CD8-positive, alpha-beta memory T cell (primary cell): ENCODE data around the gene GLMP. TPM values are rescaled to one million over a fixed set of nuclear protein-coding genes. Genes with fewer than 3 reads are reported as not detected.
A peak's percentile ranks its signal among the peaks of the same experiment; 100 is the strongest.

Source experiments
- CTCF ChIA-PET: fragments of 350-600 bp; sonication (Branson Sonifier 250); formaldehyde crosslinking; loops from one replicate; lab custom pipeline; 2021; ENCODE audit warnings: antibody characterized with exemption; lab: Charles Lee
- POLR2A ChIA-PET: fragments of 350-600 bp; sonication (Branson Sonifier 250); formaldehyde crosslinking; loops from one replicate; lab custom pipeline; 2021; ENCODE audit warnings: antibody characterized with exemption; lab: Charles Lee
- DNase-seq, 5 donors: peaks; one replicate each; pipeline versions ENCODE4 v3.0.0 to v3.0.0-alpha.2; 2020 to 2022; ENCODE audit warnings: mixed read lengths in 1 of 5
- H3K27ac ChIP-seq: one replicate; pipeline ENCODE4 v1.7.0; 2013; ENCODE audit warnings: low read depth, mild to moderate bottlenecking, low read length, moderate library complexity
- H3K27me3 ChIP-seq: 2 replicates; pipeline ENCODE4 v1.7.0; 2013; ENCODE audit warnings: low read length, mild to moderate bottlenecking; ENCODE audit not compliant: insufficient read depth, poor library complexity, severe bottlenecking
- H3K36me3 ChIP-seq: 2 replicates; pipeline ENCODE4 v1.7.0; 2013; ENCODE audit warnings: mild to moderate bottlenecking, low read length, moderate library complexity; ENCODE audit not compliant: insufficient read depth
- H3K4me1 ChIP-seq: 2 replicates; pipeline ENCODE4 v1.7.0; 2013; ENCODE audit warnings: mild to moderate bottlenecking, low read length, moderate library complexity; ENCODE audit not compliant: insufficient read depth
- H3K4me3 ChIP-seq: 2 replicates; pipeline ENCODE4 v1.7.0; 2013; ENCODE audit warnings: mild to moderate bottlenecking, low read length
- H3K9me3 ChIP-seq: 2 replicates; pipeline ENCODE4 v1.7.0; 2013; ENCODE audit warnings: mild to moderate bottlenecking, low read length
- H3K27ac Mint-ChIP-seq, 8 donors: one replicate each; pipeline ENCODE4 v1.8.0; 2020 to 2021; ENCODE audit warnings: mixed read lengths in 8 of 8, mild to moderate bottlenecking in 6 of 8, inconsistent platforms in 3 of 8, moderate library complexity in 3 of 8
- H3K27me3 Mint-ChIP-seq, 2 donors: one replicate each; pipeline ENCODE4 v1.8.0; 2020 to 2021; ENCODE audit warnings: mixed read lengths in 2 of 2, mild to moderate bottlenecking in 1 of 2, moderate library complexity in 1 of 2
- H3K36me3 Mint-ChIP-seq, 3 donors: one replicate each; pipeline ENCODE4 v1.8.0; 2020 to 2021; ENCODE audit warnings: mixed read lengths in 3 of 3, inconsistent platforms in 1 of 3, mild to moderate bottlenecking in 1 of 3
- H3K4me1 Mint-ChIP-seq, 3 donors: one replicate each; pipeline ENCODE4 v1.8.0; 2020 to 2021; ENCODE audit warnings: mixed read lengths in 3 of 3, inconsistent platforms in 1 of 3, mild to moderate bottlenecking in 1 of 3
- H3K4me3 Mint-ChIP-seq, 7 donors: one replicate each; pipeline ENCODE4 v1.8.0; 2020 to 2021; ENCODE audit warnings: mixed read lengths in 7 of 7, mild to moderate bottlenecking in 6 of 7, moderate library complexity in 4 of 7, inconsistent platforms in 2 of 7
- H3K9me3 Mint-ChIP-seq, 5 donors: one replicate each; pipeline ENCODE4 v1.8.0; 2020 to 2022; ENCODE audit warnings: mixed read lengths in 5 of 5, mild to moderate bottlenecking in 3 of 5, moderate library complexity in 2 of 5, inconsistent platforms in 1 of 5
- polyA plus RNA-seq: library from polyadenylated mRNA; unstranded; fragments of 300-500 nt; fragmentation: Illumina TruSeq; gene quantifications from one replicate; pipeline ENCODE4 v1.2.3, GENCODE V29; 2021
- total RNA-seq, 2 experiments: library from RNA; stranded (reverse); gene quantifications; one replicate each; pipeline ENCODE4 v1.2.3, GENCODE V29; 2021

GLMP gene
- total and polyA plus RNA-seq, 3 experiments from 2014 or later, result 18.9 to 20.9 (median 19.5) TPM

GRCh38 chr1:156246781-156247459 is 48.6 kb downstream of the GLMP start:
- ChIA-PET POLR2A (interaction anchor here (1.2 kb wide), 1 partner anchor 35 kb away, joined by 3 read pairs; the partner anchor contains the start of gene SMG5), CTCF (interaction anchor here (2.2 kb wide), 1 partner anchor 22 kb away, joined by 5 read pairs; no protein-coding TSS in a partner anchor)
- peaks cover 16% of the 10 kb centered on the region for H3K4me1 ChIP-seq
- no peak overlapping the region for H3K27ac ChIP-seq
- Mint-ChIP-seq H3K4me3 (peak overlapping the region in 6 of 7 donors; percentile 40 to 68 (median 54)), H3K27ac (peak overlapping the region in 1 of 8 donors; percentile 89), H3K27me3 (peaks cover 0 to 1% of the 10 kb centered on the region in 2 donors), H3K4me1 (peaks cover 15 to 21% (median 16%) of the 10 kb centered on the region in 3 donors), H3K9me3 (no peaks in the 10 kb centered on the region), H3K36me3 (peaks cover 0 to 30% (median 0%) of the 10 kb centered on the region in 3 donors)
- H3K36me3 ChIP-seq, result peaks cover 19% of the 10 kb centered on the region
- no peak overlapping the region for H3K4me3 ChIP-seq
- no peaks in the 10 kb centered on the region for H3K9me3 ChIP-seq
- no peak for DNase-seq
- H3K27me3 ChIP-seq, result no peaks in the 10 kb centered on the region

- POLR2A ChIA-PET, result interaction anchor here (1.2 kb wide), 1 partner anchor 36 kb away, joined by 3 read pairs; the partner anchor contains the start of gene SMG5
- peak overlapping the region in 6 of 7 donors; percentile 50 to 77 (median 60) for H3K4me3 Mint-ChIP-seq
- H3K4me3 ChIP-seq, result peak overlapping the region; percentile 63
- DNase-seq, result no peak
- H3K4me1 ChIP-seq, result peaks cover 16% of the 10 kb centered on the region
- no peaks in the 10 kb centered on the region for H3K27me3 ChIP-seq
- H3K36me3 ChIP-seq, result peaks cover 13% of the 10 kb centered on the region
- CTCF ChIA-PET, result interaction anchor here (0.8 to 2.2 kb wide), 2 partner anchors 17 to 21 kb away, joined by 3 to 5 read pairs; no protein-coding TSS in a partner anchor
- no peaks in the 10 kb centered on the region for H3K9me3 Mint-ChIP-seq
- H3K27ac Mint-ChIP-seq, result peak overlapping the region; percentile 21 to 89 (median 59)
- H3K9me3 ChIP-seq, result no peaks in the 10 kb centered on the region
- no peak overlapping the region for H3K27ac ChIP-seq
- H3K27me3 Mint-ChIP-seq, result peaks cover 0 to 1% of the 10 kb centered on the region in 2 donors
- peaks cover 0 to 24% (median 0%) of the 10 kb centered on the region in 3 donors for H3K36me3 Mint-ChIP-seq
- peaks cover 15 to 21% (median 16%) of the 10 kb centered on the region in 3 donors for H3K4me1 Mint-ChIP-seq
Measured at GRCh38 chr1:156246241-156246780, 49.2 kb downstream of the GLMP start.

- H3K27me3 Mint-ChIP-seq, result peaks cover 0 to 1% of the 10 kb centered on the region in 2 donors
- DNase-seq, result peak; percentile 7 to 61 (median 22)
- POLR2A ChIA-PET, result interaction anchor here (0.6 to 0.8 kb wide), 2 partner anchors 33 to 99 kb away, joined by 3 to 4 read pairs; partner anchors contain the start of gene PMF1
- Histone ChIP-seq H3K27me3 (no peaks in the 10 kb centered on the region), H3K36me3 (peaks cover 7% of the 10 kb centered on the region), H3K27ac (no peak overlapping the region), H3K4me1 (peaks cover 16% of the 10 kb centered on the region), H3K4me3 (peak overlapping the region; percentile 63), H3K9me3 (no peaks in the 10 kb centered on the region)
- no peaks in the 10 kb centered on the region for H3K9me3 Mint-ChIP-seq
- peak overlapping the region; percentile 78 to 94 (median 87) for H3K4me3 Mint-ChIP-seq
- H3K27ac Mint-ChIP-seq, result peak overlapping the region; percentile 46 to 89 (median 76)
- peaks cover 15 to 21% (median 16%) of the 10 kb centered on the region in 3 donors for H3K4me1 Mint-ChIP-seq
- CTCF ChIA-PET, result interaction anchor here (0.8 to 2.2 kb wide), 2 partner anchors 17 to 21 kb away, joined by 3 to 5 read pairs; no protein-coding TSS in a partner anchor
- peaks cover 0 to 23% (median 2%) of the 10 kb centered on the region in 3 donors for H3K36me3 Mint-ChIP-seq
Measured at GRCh38 chr1:156245451-156246232, 49.8 kb downstream of the GLMP start.

- no peak overlapping the region for H3K27ac ChIP-seq
- H3K4me1 Mint-ChIP-seq, result peaks cover 15 to 21% (median 16%) of the 10 kb centered on the region in 3 donors
- H3K4me3 ChIP-seq, result no peak overlapping the region
- H3K27ac Mint-ChIP-seq, result peak overlapping the region in 6 of 8 donors; percentile 23 to 92 (median 52)
- peak overlapping the region; percentile 72 to 91 (median 86) for H3K4me3 Mint-ChIP-seq
- POLR2A ChIA-PET, result no interaction called here
- peaks cover 16% of the 10 kb centered on the region for H3K4me1 ChIP-seq
- H3K36me3 ChIP-seq, result no peaks in the 10 kb centered on the region
- H3K36me3 Mint-ChIP-seq, result peaks cover 0 to 20% (median 2%) of the 10 kb centered on the region in 3 donors
- CTCF ChIA-PET, result no interaction called here
- DNase-seq, result no peak
- H3K27me3 ChIP-seq, result no peaks in the 10 kb centered on the region
- H3K27me3 Mint-ChIP-seq, result peaks cover 0 to 1% of the 10 kb centered on the region in 2 donors
- H3K9me3 ChIP-seq, result no peaks in the 10 kb centered on the region
- H3K9me3 Mint-ChIP-seq, result no peaks in the 10 kb centered on the region
Measured at GRCh38 chr1:156244712-156245111, 50.8 kb downstream of the GLMP start.

GRCh38 chr1:156244126-156244525 is 51.4 kb downstream of the GLMP start:
- no peaks in the 10 kb centered on the region for H3K9me3 Mint-ChIP-seq
- H3K4me3 Mint-ChIP-seq, result peak overlapping the region in 1 of 7 donors; percentile 91
- H3K36me3 Mint-ChIP-seq, result peaks cover 0 to 20% (median 2%) of the 10 kb centered on the region in 3 donors
- H3K27me3 Mint-ChIP-seq, result peaks cover 0 to 1% of the 10 kb centered on the region in 2 donors
- Histone ChIP-seq H3K9me3 (no peaks in the 10 kb centered on the region), H3K27me3 (no peaks in the 10 kb centered on the region), H3K4me1 (peaks cover 16% of the 10 kb centered on the region), H3K27ac (no peak overlapping the region), H3K4me3 (no peak overlapping the region), H3K36me3 (peaks cover under 1% of the 10 kb centered on the region)
- ChIA-PET POLR2A (no interaction called here), CTCF (no interaction called here)
- DNase-seq, result no peak
- H3K4me1 Mint-ChIP-seq, result peaks cover 15 to 21% (median 16%) of the 10 kb centered on the region in 3 donors
- peak overlapping the region in 2 of 8 donors; percentile 23 to 51 for H3K27ac Mint-ChIP-seq

- peaks cover 15 to 21% (median 16%) of the 10 kb centered on the region in 3 donors for H3K4me1 Mint-ChIP-seq
- no peaks in the 10 kb centered on the region for H3K9me3 Mint-ChIP-seq
- DNase-seq, result no peak
- Histone ChIP-seq H3K36me3 (peaks cover 12% of the 10 kb centered on the region), H3K27me3 (no peaks in the 10 kb centered on the region), H3K4me3 (no peak overlapping the region), H3K9me3 (no peaks in the 10 kb centered on the region), H3K27ac (no peak overlapping the region), H3K4me1 (peaks cover 16% of the 10 kb centered on the region)
- H3K27me3 Mint-ChIP-seq, result peaks cover 0 to 1% of the 10 kb centered on the region in 2 donors
- ChIA-PET CTCF (interaction anchor here (0.9 kb wide), 1 partner anchor 146 kb away, joined by 3 read pairs; no protein-coding TSS in a partner anchor), POLR2A (interaction anchor here (0.6 kb wide), 1 partner anchor 18 kb away, joined by 3 read pairs; no protein-coding TSS in a partner anchor)
- H3K4me3 Mint-ChIP-seq, result peak overlapping the region in 1 of 7 donors; percentile 28
- peaks cover 0 to 31% (median 6%) of the 10 kb centered on the region in 3 donors for H3K36me3 Mint-ChIP-seq
- peak overlapping the region in 1 of 8 donors; percentile 94 for H3K27ac Mint-ChIP-seq
Measured at GRCh38 chr1:156242738-156243137, 52.7 kb downstream of the GLMP start.
